Breast epithelium (tissue), 4 donors: ENCODE data around the gene ACTR2. TPM values are rescaled to one million over a fixed set of nuclear protein-coding genes. Genes with fewer than 3 reads are reported as not detected.

Experiments used
- DNase-seq, 2 donors: peaks; one replicate each; pipeline ENCODE4 v3.0.0-alpha.2; 2019; ENCODE audit warnings: low spot score in 2 of 2
- H3K27ac ChIP-seq, 2 donors: fragments of 200-600 bp; sonication (generic) in 1 of 2; one replicate each; pipeline ENCODE4 v1.5.1; 2016 to 2019; ENCODE audit warnings: mild to moderate bottlenecking in 1 of 2
- H3K27me3 ChIP-seq, 2 donors: fragments of 200-600 bp; sonication (generic) in 1 of 2; one replicate each; pipeline versions ENCODE4 v1.5.1 to v1.6.0; 2017 to 2019; ENCODE audit warnings: control low read depth in 1 of 2, mild to moderate bottlenecking in 1 of 2
- H3K36me3 ChIP-seq: fragments of 200-600 bp; one replicate; pipeline ENCODE4 v1.5.1; 2019
- H3K4me1 ChIP-seq, 2 donors: fragments of 200-600 bp; sonication (generic); one replicate each; pipeline ENCODE4 v1.5.1; 2016 to 2019; ENCODE audit warnings: control low read depth in 1 of 2
- H3K4me3 ChIP-seq, 3 donors: fragments of 200-600 bp; sonication (generic); 1 replicate in 2 of 3; 2 replicates in 1 of 3; pipeline ENCODE4 v1.5.1; 2016 to 2019; ENCODE audit warnings: mild to moderate bottlenecking in 3 of 3, moderate library complexity in 2 of 3
- H3K9me3 ChIP-seq, 2 donors: fragments of 200-600 bp; sonication (generic) in 1 of 2; one replicate each; pipeline ENCODE4 v1.5.1; 2016 to 2019; ENCODE audit warnings: control low read depth in 1 of 2
- POLR2A ChIP-seq: fragments of 450-650 bp; IDR thresholded peaks from one replicate; pipeline ENCODE4 v1.6.1; 2016; ENCODE audit warnings: antibody characterized with exemption, mild to moderate bottlenecking, moderate library complexity
- POLR2AphosphoS5 ChIP-seq, 3 donors: sonication (generic); formaldehyde crosslinking; IDR thresholded peaks; one replicate each; pipeline ENCODE4 v1.6.1; 2017; ENCODE audit warnings: antibody characterized with exemption in 3 of 3
- intact Hi-C: fragments of 100-400 bp; cut with DNase I; formaldehyde crosslinking; loops from one replicate; pipeline ENCODE4 v1.15.1; 2023; ENCODE audit warnings: low total_unique reads
- total RNA-seq, 3 donors: library from RNA; depleted of rRNA; stranded (reverse); fragments of >200 nt; gene quantifications; one replicate each; pipeline ENCODE4 v1.1.0, GENCODE V29; 2016
- TF ChIP-seq, protein P1 (sequence below), 3 donors: fragments of 450-650 bp; IDR thresholded peaks; one replicate each; pipeline ENCODE4 v1.5.1; 2016 to 2017; ENCODE audit warnings: antibody characterized with exemption in 3 of 3, mild to moderate bottlenecking in 3 of 3, moderate library complexity in 3 of 3

The ACTR2 gene
- total RNA-seq, 3 donors from 2014 or later = 74.7 to 98.4 (median 75.1) TPM

DNA sequence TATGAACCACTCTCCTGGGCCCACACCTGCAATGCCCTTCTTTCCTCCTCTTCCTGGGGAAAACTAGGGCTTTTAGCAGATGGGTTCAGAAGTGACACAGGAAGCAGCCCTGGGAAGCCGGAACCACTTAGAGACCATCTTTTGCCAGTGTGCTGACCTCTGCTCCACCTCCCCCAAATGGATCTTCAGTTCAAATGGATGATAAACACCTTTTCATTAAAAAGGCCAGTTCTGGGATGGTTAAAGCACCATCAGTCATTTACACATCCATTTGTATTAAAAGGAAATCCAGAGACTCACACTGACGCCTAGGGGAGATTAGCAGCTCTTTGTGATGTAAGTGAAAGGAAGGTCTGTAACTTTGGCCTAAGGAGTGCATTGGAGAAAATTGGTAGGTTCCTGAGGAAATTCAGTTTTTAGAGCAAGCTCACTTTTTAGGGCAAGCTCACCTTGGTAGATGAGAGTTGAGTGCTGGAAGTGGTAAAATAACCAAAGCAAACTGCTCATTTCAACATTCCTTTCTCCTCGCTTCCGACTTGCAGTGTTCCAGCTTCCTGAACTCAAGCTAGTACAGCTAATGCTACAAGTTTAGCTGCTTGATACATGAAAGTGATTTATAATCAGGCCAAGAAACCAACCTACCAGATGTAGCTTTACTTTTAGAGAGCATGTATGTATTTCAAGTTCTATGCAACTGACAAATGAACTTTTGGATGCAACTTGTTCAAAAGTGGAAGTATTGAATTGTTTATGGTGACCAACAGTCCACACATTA is 47.7 kb downstream of the ACTR2 start:
- Histone ChIP-seq H3K4me3 (no peak overlapping the region), H3K27me3 (no peaks in the 10 kb centered on the region), H3K27ac (no peak overlapping the region), H3K4me1 (peaks cover 0 to 9% of the 10 kb centered on the region in 2 donors), H3K9me3 (no peaks in the 10 kb centered on the region), H3K36me3 (no peaks in the 10 kb centered on the region)
- DNase-seq = no peak
- intact Hi-C loops = no loop called here
- TF ChIP-seq POLR2AphosphoS5 (IDR thresholded peaks at IDR 0.05) = no peak
- TF ChIP-seq POLR2A = no peak
- TF ChIP-seq, protein P1, sequence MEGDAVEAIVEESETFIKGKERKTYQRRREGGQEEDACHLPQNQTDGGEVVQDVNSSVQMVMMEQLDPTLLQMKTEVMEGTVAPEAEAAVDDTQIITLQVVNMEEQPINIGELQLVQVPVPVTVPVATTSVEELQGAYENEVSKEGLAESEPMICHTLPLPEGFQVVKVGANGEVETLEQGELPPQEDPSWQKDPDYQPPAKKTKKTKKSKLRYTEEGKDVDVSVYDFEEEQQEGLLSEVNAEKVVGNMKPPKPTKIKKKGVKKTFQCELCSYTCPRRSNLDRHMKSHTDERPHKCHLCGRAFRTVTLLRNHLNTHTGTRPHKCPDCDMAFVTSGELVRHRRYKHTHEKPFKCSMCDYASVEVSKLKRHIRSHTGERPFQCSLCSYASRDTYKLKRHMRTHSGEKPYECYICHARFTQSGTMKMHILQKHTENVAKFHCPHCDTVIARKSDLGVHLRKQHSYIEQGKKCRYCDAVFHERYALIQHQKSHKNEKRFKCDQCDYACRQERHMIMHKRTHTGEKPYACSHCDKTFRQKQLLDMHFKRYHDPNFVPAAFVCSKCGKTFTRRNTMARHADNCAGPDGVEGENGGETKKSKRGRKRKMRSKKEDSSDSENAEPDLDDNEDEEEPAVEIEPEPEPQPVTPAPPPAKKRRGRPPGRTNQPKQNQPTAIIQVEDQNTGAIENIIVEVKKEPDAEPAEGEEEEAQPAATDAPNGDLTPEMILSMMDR (IDR thresholded peaks at IDR 0.05) = no peak

DNA sequence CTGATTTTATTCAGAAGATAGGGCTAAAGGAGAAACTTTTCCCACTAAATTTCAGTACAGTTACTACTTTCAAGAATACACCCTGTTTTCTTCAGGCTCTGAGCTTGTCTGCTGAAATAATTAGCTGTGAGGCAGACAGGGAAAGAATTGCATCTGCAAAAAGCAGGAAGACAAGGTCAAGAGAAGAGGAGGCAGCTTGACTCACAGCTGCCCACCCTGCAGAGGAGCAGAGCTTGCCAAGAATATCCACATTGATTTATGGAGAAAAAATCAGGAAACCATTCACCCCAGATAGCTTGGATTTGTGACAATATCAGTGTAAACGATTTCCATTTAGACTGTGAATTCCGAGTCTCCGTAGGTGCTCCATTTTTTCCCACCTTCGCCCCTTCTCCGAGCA is 49.0 kb downstream of the ACTR2 start:
- H3K4me1 ChIP-seq = peaks cover 0 to 9% of the 10 kb centered on the region in 2 donors
- no peaks in the 10 kb centered on the region for H3K36me3 ChIP-seq
- TF ChIP-seq, protein P1 (IDR thresholded peaks at IDR 0.05) = no peak
- TF ChIP-seq POLR2A = no peak
- TF ChIP-seq POLR2AphosphoS5 (IDR thresholded peaks at IDR 0.05) = no peak
- H3K27me3 ChIP-seq = no peaks in the 10 kb centered on the region
- intact Hi-C loops = no loop called here
- H3K27ac ChIP-seq = no peak overlapping the region
- H3K9me3 ChIP-seq = no peaks in the 10 kb centered on the region
- no peak overlapping the region for H3K4me3 ChIP-seq
- DNase-seq = no peak

DNA sequence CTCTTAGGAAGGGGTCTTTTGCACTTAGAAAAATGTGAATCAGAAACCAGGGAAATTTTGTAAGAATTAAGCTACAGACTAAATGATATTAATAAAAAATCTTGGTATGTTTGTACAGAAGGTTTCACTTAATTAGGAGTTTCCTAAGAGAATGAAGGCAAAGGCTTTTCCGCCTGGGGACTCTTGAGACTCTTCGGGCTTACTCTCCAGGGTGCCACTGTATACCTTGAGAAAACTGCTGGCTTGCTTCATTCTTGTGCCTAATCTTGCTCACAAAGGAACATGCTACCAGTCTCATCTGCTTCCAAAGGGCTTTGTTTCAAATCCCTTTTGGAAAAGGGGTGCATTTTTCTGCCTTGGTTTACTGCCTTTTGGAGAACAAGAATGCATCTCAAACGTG is 49.5 kb downstream of the ACTR2 start:
- no peaks in the 10 kb centered on the region for H3K9me3 ChIP-seq
- no peaks in the 10 kb centered on the region for H3K36me3 ChIP-seq
- TF ChIP-seq POLR2A (no peak), POLR2AphosphoS5 (IDR thresholded peaks at IDR 0.05) (no peak)
- TF ChIP-seq, protein P1 (IDR thresholded peaks at IDR 0.05) = no peak
- no peak overlapping the region for H3K27ac ChIP-seq
- no peak for DNase-seq
- no peak overlapping the region for H3K4me3 ChIP-seq
- H3K4me1 ChIP-seq = peaks cover 0 to 9% of the 10 kb centered on the region in 2 donors
- intact Hi-C loops = no loop called here
- H3K27me3 ChIP-seq = no peaks in the 10 kb centered on the region

DNA sequence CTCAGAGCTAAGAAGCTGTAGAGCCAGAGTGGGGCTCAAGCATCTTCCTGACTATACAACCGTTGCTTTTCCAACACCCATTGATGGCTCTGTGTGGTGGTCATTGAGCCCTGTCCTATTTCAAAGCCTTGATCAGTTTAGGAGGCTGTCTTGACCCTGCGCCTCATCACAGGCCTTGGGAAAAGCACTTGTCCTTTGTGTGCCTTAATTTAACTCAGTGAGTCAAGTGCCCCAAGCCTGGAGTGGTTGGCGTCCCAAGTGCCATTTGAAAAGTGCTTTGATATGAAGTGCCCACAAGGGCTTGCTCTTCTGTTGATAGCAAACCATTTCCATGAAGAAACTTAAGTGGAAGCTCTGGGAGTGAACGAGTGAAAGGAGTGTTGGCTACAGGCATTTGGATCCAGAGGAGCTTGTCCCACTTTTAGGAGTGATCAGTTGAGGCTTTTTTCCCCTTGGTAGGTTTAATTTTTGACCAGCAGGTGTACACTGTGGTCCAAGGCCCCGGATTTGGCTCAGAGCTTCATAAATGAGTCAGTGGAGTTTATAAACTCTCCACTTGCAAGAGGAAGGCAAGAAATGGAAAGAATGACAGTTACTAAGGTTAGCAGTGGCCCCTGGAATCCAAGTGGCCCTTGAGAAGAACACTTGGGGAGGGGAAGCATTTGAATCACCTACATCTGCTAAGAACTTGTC is 50.3 kb downstream of the ACTR2 start:
- no peaks in the 10 kb centered on the region for H3K36me3 ChIP-seq
- peaks cover 0 to 9% of the 10 kb centered on the region in 2 donors for H3K4me1 ChIP-seq
- H3K9me3 ChIP-seq = no peaks in the 10 kb centered on the region
- no peak for TF ChIP-seq POLR2AphosphoS5 (IDR thresholded peaks at IDR 0.05)
- no peak overlapping the region for H3K4me3 ChIP-seq
- intact Hi-C loops = no loop called here
- DNase-seq = no peak
- H3K27ac ChIP-seq = no peak overlapping the region
- no peaks in the 10 kb centered on the region for H3K27me3 ChIP-seq

DNA sequence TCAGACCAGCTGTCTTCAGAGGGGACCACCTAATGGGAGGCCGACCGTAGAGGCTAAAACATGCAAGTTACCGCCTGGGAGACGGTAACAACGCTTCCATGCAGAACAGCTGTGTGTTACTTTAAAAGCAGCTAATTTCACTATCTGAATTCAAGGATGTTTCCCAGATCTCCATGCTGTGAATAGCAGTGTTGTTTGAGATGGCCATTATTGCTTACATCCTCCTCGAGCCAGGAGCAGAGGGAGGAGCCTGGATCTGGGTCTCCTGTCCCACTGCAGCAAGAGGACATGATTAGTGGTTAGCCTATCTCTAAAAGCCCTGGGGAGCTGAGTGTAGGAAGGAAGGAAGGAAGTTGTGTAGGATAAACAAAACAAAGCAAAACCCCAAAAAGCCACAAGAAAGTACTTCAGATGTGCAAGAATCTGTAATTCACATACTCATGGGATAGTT is 50.9 kb downstream of the ACTR2 start:
- Histone ChIP-seq H3K4me3 (no peak overlapping the region), H3K4me1 (peaks cover 0 to 9% of the 10 kb centered on the region in 2 donors), H3K9me3 (no peaks in the 10 kb centered on the region), H3K36me3 (no peaks in the 10 kb centered on the region), H3K27me3 (no peaks in the 10 kb centered on the region), H3K27ac (no peak overlapping the region)
- no peak for DNase-seq
- intact Hi-C loops = no loop called here
- TF ChIP-seq, protein P1 (IDR thresholded peaks at IDR 0.05) = no peak
- TF ChIP-seq POLR2A (no peak), POLR2AphosphoS5 (IDR thresholded peaks at IDR 0.05) (no peak)
